Measurements from ENCODE around the gene UNCX. TPM values are rescaled to one million over a fixed set of nuclear protein-coding genes. Genes with fewer than 3 reads are reported as not detected.

UNCX gene
- total RNA-seq, 2 donors from 2014 or later = 0.13 TPM; not detected in 1

DNA sequence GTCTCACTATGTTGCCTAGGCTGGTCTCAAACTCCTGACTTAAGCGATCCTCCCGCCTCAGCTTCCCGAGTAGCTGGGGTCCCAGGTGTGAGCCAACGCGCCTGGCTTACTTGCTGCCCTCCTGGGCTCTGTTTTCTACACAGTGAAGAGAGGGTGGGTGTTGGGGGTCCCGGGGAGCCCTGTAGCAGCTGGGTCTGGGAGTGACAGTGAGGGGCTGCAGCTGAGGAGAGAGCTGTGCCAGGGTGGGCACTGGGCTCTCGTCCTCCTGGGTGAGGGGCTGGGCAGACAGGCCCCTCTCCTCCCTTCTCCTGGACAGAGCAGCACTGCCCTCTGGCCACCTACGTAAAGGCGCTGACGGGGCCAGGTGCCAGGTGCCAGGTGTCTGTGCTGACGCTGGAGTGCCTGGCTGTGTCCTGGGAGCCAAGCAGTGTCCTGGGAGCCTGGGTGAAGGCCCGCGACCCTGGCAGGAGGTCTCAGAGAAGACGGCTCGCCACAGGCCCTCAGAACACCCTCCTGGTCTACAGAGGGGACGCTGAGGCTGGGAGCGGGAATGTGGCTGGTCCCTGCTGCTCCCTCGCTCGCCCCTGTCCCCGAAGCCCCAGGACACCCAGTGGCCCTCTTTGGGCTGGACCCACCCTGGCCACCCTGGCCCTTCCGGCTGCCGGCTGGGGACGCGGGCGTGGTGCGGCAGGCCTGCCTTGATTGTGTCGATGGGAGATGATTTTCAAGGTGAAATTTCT lies 35.6 kb downstream of the UNCX start:
- no peak overlapping the region for H3K27ac ChIP-seq (ENCODE audit: low read depth, low read length)
- TF ChIP-seq, protein P1, sequence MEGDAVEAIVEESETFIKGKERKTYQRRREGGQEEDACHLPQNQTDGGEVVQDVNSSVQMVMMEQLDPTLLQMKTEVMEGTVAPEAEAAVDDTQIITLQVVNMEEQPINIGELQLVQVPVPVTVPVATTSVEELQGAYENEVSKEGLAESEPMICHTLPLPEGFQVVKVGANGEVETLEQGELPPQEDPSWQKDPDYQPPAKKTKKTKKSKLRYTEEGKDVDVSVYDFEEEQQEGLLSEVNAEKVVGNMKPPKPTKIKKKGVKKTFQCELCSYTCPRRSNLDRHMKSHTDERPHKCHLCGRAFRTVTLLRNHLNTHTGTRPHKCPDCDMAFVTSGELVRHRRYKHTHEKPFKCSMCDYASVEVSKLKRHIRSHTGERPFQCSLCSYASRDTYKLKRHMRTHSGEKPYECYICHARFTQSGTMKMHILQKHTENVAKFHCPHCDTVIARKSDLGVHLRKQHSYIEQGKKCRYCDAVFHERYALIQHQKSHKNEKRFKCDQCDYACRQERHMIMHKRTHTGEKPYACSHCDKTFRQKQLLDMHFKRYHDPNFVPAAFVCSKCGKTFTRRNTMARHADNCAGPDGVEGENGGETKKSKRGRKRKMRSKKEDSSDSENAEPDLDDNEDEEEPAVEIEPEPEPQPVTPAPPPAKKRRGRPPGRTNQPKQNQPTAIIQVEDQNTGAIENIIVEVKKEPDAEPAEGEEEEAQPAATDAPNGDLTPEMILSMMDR (conservative IDR thresholded peaks at IDR 0.05) = no peak
- H3K4me1 ChIP-seq (ENCODE audit: control insufficient read depth, insufficient read depth, low read length) = no peaks in the 10 kb centered on the region
- H3K9me3 ChIP-seq (ENCODE audit: control insufficient read depth, low read length) = peaks cover 5% of the 10 kb centered on the region
- DNase-seq = no peak
- peaks cover 15% of the 10 kb centered on the region for H3K27me3 Mint-ChIP-seq (ENCODE audit: insufficient read depth)
- peaks cover 3% of the 10 kb centered on the region for H3K9me3 Mint-ChIP-seq
- no peaks in the 10 kb centered on the region for H3K36me3 Mint-ChIP-seq (ENCODE audit: low read depth)
- no peak overlapping the region for H3K4me3 ChIP-seq (ENCODE audit: low read length)
- H3K36me3 ChIP-seq (ENCODE audit: control insufficient read depth, insufficient read depth, low read length) = no peaks in the 10 kb centered on the region
- no peaks in the 10 kb centered on the region for H3K4me1 Mint-ChIP-seq
- WGBS, 2 experiments (ENCODE audit: insufficient coverage in 1 of 2, insufficient read length in 1 of 2) = 90% methylated on average over 18 to 27 of the region's 27 CpGs
- H3K4me3 Mint-ChIP-seq = no peak overlapping the region
- H3K27me3 ChIP-seq (ENCODE audit: control insufficient read depth, insufficient read depth, low read length, poor library complexity, severe bottlenecking) = peaks cover 18% of the 10 kb centered on the region
- H3K27ac Mint-ChIP-seq = no peak overlapping the region
- no peak overlapping the region for H3K9ac ChIP-seq (ENCODE audit: extremely low read depth, low read length, poor library complexity, severe bottlenecking)

DNA sequence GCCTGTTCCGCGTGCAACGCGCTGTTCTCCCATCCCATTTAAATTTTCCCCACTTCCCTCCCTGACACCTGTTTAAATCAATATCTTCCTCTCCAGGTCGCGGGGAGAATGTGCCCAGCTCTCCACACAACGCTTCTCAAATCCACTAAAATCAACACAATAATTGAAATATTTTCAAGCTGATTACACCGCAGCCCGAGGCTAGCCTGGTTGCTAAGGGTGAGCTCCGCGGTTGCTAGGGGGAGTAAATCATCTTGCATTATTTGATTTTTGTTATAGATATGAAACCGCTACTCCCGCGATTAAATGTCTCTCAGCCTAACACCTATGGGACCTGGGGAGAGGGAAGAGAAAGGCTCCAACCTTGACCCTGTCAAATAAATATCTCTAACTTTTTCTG lies 36.2 kb downstream of the UNCX start:
- Histone ChIP-seq H3K4me1 (ENCODE audit: control insufficient read depth, insufficient read depth, low read length) (no peaks in the 10 kb centered on the region), H3K27ac (ENCODE audit: low read depth, low read length) (no peak overlapping the region), H3K36me3 (ENCODE audit: control insufficient read depth, insufficient read depth, low read length) (no peaks in the 10 kb centered on the region), H3K9me3 (ENCODE audit: control insufficient read depth, low read length) (peaks cover 5% of the 10 kb centered on the region), H3K4me3 (ENCODE audit: low read length) (no peak overlapping the region), H3K9ac (ENCODE audit: extremely low read depth, low read length, poor library complexity, severe bottlenecking) (no peak overlapping the region), H3K27me3 (ENCODE audit: control insufficient read depth, insufficient read depth, low read length, poor library complexity, severe bottlenecking) (peaks cover 18% of the 10 kb centered on the region)
- 86 to 88% methylated on average over 9 to 14 of the region's 14 CpGs for WGBS, 2 experiments (ENCODE audit: insufficient coverage in 1 of 2, insufficient read length in 1 of 2)
- TF ChIP-seq, protein P1 (conservative IDR thresholded peaks at IDR 0.05) = no peak
- Mint-ChIP-seq H3K36me3 (ENCODE audit: low read depth) (no peaks in the 10 kb centered on the region), H3K27ac (no peak overlapping the region), H3K9me3 (peaks cover 3% of the 10 kb centered on the region), H3K4me1 (no peaks in the 10 kb centered on the region), H3K27me3 (ENCODE audit: insufficient read depth) (peaks cover 15% of the 10 kb centered on the region), H3K4me3 (no peak overlapping the region)
- no peak for DNase-seq

DNA sequence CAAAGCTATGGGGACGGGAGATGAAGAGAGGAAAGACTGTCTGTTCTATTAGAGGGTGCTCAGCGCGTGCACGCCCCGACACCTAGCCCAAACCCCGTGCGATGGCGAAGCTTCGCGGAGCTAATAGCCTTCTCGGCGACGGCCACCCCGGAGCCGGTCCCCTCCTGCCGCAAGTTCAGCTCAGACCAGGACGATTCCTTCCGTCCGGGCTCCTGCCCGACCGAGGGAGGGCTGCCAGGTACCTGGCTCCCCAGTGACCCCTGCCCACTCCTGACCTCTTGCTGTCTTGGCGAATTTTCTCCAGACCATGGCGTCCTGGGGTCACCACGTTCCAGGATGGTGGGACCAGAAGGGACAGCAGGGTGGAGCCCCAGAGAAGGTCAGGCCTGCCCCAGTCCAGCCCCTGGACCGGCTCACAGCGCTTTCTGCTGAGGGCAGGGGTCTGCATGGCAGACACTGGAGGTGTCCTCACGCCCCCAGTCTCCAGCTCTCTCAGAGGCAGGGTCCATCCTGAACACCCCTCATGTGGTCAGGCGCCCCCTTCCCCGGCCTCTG lies 36.7 kb downstream of the UNCX start:
- H3K4me1 Mint-ChIP-seq = no peaks in the 10 kb centered on the region

More for the DNA sequence above, 36.7 kb downstream of the UNCX start:
- H3K9ac ChIP-seq (ENCODE audit: extremely low read depth, low read length, poor library complexity, severe bottlenecking) = no peak overlapping the region
- no peak overlapping the region for H3K4me3 ChIP-seq (ENCODE audit: low read length)
- Mint-ChIP-seq H3K4me3 (no peak overlapping the region), H3K9me3 (peaks cover 3% of the 10 kb centered on the region), H3K27ac (no peak overlapping the region), H3K27me3 (ENCODE audit: insufficient read depth) (peaks cover 15% of the 10 kb centered on the region), H3K36me3 (ENCODE audit: low read depth) (no peaks in the 10 kb centered on the region)
- peaks cover 18% of the 10 kb centered on the region for H3K27me3 ChIP-seq (ENCODE audit: control insufficient read depth, insufficient read depth, low read length, poor library complexity, severe bottlenecking)
- H3K9me3 ChIP-seq (ENCODE audit: control insufficient read depth, low read length) = peaks cover 5% of the 10 kb centered on the region
- 84 to 88% methylated on average over 20 to 29 of the region's 29 CpGs for WGBS, 2 experiments (ENCODE audit: insufficient coverage in 1 of 2, insufficient read length in 1 of 2)
- TF ChIP-seq, protein P1 (conservative IDR thresholded peaks at IDR 0.05) = no peak
- H3K27ac ChIP-seq (ENCODE audit: low read depth, low read length) = no peak overlapping the region
- H3K4me1 ChIP-seq (ENCODE audit: control insufficient read depth, insufficient read depth, low read length) = no peaks in the 10 kb centered on the region
- no peak for DNase-seq
- H3K36me3 ChIP-seq (ENCODE audit: control insufficient read depth, insufficient read depth, low read length) = no peaks in the 10 kb centered on the region
